Adrenal gland (tissue), 5 donors: ENCODE results near the gene GHRH.

Experiments
- CTCF ChIP-seq, 6 experiments: fragments of 450-650 bp in 4 of 6; fragments of 200-600 bp in 2 of 6; sonication (generic) in 1 of 6; IDR thresholded peaks; 1 replicate in 5 of 6; 2 replicates in 1 of 6; pipeline versions ENCODE4 v1.5.1 to v1.8.0; 2016 to 2021; ENCODE audit warnings: antibody characterized with exemption in 6 of 6, mild to moderate bottlenecking in 2 of 6, moderate library complexity in 1 of 6
- POLR2A ChIP-seq, 2 donors: fragments of 450-650 bp; IDR thresholded peaks; one replicate each; pipeline ENCODE4 v1.6.1; 2017; ENCODE audit warnings: antibody characterized with exemption in 2 of 2, mild to moderate bottlenecking in 2 of 2, moderate library complexity in 1 of 2
- donor health status: DM: no; HTN: no; CAD: no.

- no peak for TF ChIP-seq CTCF (IDR thresholded peaks at IDR 0.05)
- TF ChIP-seq POLR2A (IDR thresholded peaks at IDR 0.05) = no peak
Observed at GRCh38 chr20:37285664-37286374, 24.2 kb upstream of the GHRH start.
